ENCODE results near the gene NATD1.

DNA sequence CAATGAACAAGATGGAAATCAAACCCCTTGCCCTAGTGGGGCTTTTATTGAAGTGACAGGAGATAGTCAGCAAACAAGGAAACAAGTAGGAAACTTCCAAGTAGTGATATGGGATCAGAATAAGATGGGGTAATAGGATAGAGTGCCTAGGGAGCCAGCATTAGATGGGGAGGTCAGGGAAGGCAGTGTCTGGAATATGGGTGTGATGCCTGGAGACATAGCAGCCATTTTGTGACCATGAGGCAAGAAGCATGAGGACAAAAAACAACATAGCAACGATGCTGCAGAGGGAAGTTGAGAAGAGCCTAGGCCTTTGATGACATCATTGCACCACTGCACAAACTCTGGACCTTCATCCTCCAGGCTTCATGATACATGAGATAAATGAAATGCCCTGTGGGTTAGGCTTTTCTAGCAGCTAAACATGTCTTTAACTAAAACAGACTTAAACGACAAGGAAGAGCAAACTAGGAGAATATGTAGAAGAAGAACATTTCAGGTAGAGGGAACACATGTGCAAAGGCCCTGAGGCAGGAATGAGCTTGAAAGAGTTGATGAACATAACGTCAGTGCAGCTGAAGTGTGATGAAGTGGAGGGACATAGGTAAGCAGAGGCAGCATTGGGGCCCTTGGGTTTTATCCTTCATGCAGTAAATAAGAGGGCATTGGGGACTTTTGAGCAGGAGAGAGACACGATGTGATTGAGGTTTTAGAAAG is 21.0 kb downstream of the NATD1 start:
- TF ChIP-seq, protein P1, sequence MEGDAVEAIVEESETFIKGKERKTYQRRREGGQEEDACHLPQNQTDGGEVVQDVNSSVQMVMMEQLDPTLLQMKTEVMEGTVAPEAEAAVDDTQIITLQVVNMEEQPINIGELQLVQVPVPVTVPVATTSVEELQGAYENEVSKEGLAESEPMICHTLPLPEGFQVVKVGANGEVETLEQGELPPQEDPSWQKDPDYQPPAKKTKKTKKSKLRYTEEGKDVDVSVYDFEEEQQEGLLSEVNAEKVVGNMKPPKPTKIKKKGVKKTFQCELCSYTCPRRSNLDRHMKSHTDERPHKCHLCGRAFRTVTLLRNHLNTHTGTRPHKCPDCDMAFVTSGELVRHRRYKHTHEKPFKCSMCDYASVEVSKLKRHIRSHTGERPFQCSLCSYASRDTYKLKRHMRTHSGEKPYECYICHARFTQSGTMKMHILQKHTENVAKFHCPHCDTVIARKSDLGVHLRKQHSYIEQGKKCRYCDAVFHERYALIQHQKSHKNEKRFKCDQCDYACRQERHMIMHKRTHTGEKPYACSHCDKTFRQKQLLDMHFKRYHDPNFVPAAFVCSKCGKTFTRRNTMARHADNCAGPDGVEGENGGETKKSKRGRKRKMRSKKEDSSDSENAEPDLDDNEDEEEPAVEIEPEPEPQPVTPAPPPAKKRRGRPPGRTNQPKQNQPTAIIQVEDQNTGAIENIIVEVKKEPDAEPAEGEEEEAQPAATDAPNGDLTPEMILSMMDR (IDR thresholded peaks at IDR 0.05; ENCODE audit: insufficient read depth, low read depth, low read length): no peak
- TF ChIP-seq EZH2 (IDR thresholded peaks at IDR 0.05; ENCODE audit: insufficient read depth, low read length): no peak
